ENCODE data around the gene APBA2. TPM values are rescaled to one million over a fixed set of nuclear protein-coding genes. Genes with fewer than 3 reads are reported as not detected.
"Not testable (repeated sequence)": the region's sequence is repeated elsewhere in the genome, so short reads cannot be mapped to it uniquely, and the experiment has no call there.

Gene APBA2
- polyA plus RNA-seq, 4 donors = 7.4 to 15.3 (median 11.3) TPM

- no peak for DNase-seq (ENCODE audit: low read depth in 4 of 4, low spot score in 3 of 4)
These were observed 207.3 kb downstream of the APBA2 start for GRCh38 chr15:29093065-29093435.

- DNase-seq (ENCODE audit: low read depth in 4 of 4, low spot score in 3 of 4) = no peak
These were observed 208.0 kb downstream of the APBA2 start for GRCh38 chr15:29093696-29094343.

GRCh38 chr15:29094711-29095110 is 208.9 kb downstream of the APBA2 start:
- no peak for DNase-seq (ENCODE audit: low read depth in 4 of 4, low spot score in 3 of 4)

- no peak for DNase-seq (ENCODE audit: low read depth in 4 of 4, low spot score in 3 of 4)
These were observed 210.0 kb downstream of the APBA2 start for GRCh38 chr15:29095746-29096145.

GRCh38 chr15:29097168-29097567 is 211.4 kb downstream of the APBA2 start:
- DNase-seq (ENCODE audit: low read depth in 4 of 4, low spot score in 3 of 4) = no peak

- no peak for DNase-seq (ENCODE audit: low read depth in 4 of 4, low spot score in 3 of 4)
These were observed 212.2 kb downstream of the APBA2 start for GRCh38 chr15:29097971-29098370.

- no peak for DNase-seq (ENCODE audit: low read depth in 4 of 4, low spot score in 3 of 4)
These were observed 212.9 kb downstream of the APBA2 start for GRCh38 chr15:29098652-29099051.

- DNase-seq (ENCODE audit: low read depth in 4 of 4, low spot score in 3 of 4) = no peak
These were observed 213.5 kb downstream of the APBA2 start for GRCh38 chr15:29099131-29099880.

- DNase-seq (ENCODE audit: low read depth in 4 of 4, low spot score in 3 of 4) = no peak
These were observed 214.8 kb downstream of the APBA2 start for GRCh38 chr15:29100486-29101000.

- DNase-seq (ENCODE audit: low read depth in 4 of 4, low spot score in 3 of 4) = no peak
These were observed 215.7 kb downstream of the APBA2 start for GRCh38 chr15:29101491-29101890.

GRCh38 chr15:29102173-29102794 is 216.5 kb downstream of the APBA2 start:
- DNase-seq (ENCODE audit: low read depth in 4 of 4, low spot score in 3 of 4) = not testable (repeated sequence)

- peak in 1 of 4 donors; percentile 45 for DNase-seq (ENCODE audit: low read depth in 4 of 4, low spot score in 3 of 4)
These were observed 217.4 kb downstream of the APBA2 start for GRCh38 chr15:29102911-29103823.

- DNase-seq (ENCODE audit: low read depth in 4 of 4, low spot score in 3 of 4) = peak in 2 of 4 donors; percentile 68 to 70
These were observed 218.2 kb downstream of the APBA2 start for GRCh38 chr15:29103824-29104565.

- no peak for DNase-seq (ENCODE audit: low read depth in 4 of 4, low spot score in 3 of 4)
These were observed 218.7 kb downstream of the APBA2 start for GRCh38 chr15:29104566-29104880.

- DNase-seq (ENCODE audit: low read depth in 4 of 4, low spot score in 3 of 4) = no peak
These were observed 219.5 kb downstream of the APBA2 start for GRCh38 chr15:29105151-29105854.

GRCh38 chr15:29106116-29106515 is 220.3 kb downstream of the APBA2 start:
- no peak for DNase-seq (ENCODE audit: low read depth in 4 of 4, low spot score in 3 of 4)

GRCh38 chr15:29106551-29107290 is 220.9 kb downstream of the APBA2 start:
- no peak for DNase-seq (ENCODE audit: low read depth in 4 of 4, low spot score in 3 of 4)

GRCh38 chr15:29107291-29107890 is 221.6 kb downstream of the APBA2 start:
- no peak for DNase-seq (ENCODE audit: low read depth in 4 of 4, low spot score in 3 of 4)

Measured in left renal pelvis (tissue), 4 donors.